Smooth muscle cell (in vitro differentiated cells): Measurements from ENCODE around the gene AADACL2. TPM values are rescaled to one million over a fixed set of nuclear protein-coding genes. Genes with fewer than 3 reads are reported as not detected.

Experiments
- DNase-seq: peaks from one replicate; lab custom pipeline; 2025; ENCODE audit not compliant: unreplicated experiment; lab: John Stamatoyannopoulos, UW
- H2AFZ ChIP-seq: fragments of 200-600 bp; sonication (generic); 2 replicates; pipeline ENCODE4 v1.6.0; 2016; ENCODE audit warnings: antibody characterized with exemption, low read depth, mild to moderate bottlenecking
- H3F3A ChIP-seq: fragments of 200-600 bp; sonication (generic); 2 replicates; pipeline ENCODE4 v1.6.0; 2017; ENCODE audit warnings: antibody characterized with exemption, low read depth
- H3K27ac ChIP-seq: fragments of 200-600 bp; sonication (generic); 2 replicates; pipeline ENCODE4 v1.5.1; 2016; ENCODE audit warnings: low read depth, mild to moderate bottlenecking
- H3K27me3 ChIP-seq: fragments of 200-600 bp; sonication (generic); 2 replicates; pipeline ENCODE4 v1.6.1; 2016; ENCODE audit warnings: low read depth, mild to moderate bottlenecking
- H3K36me3 ChIP-seq: fragments of 200-600 bp; sonication (generic); 2 replicates; pipeline ENCODE4 v1.5.1; 2016; ENCODE audit warnings: low read depth
- H3K4me1 ChIP-seq: fragments of 200-600 bp; sonication (generic); 2 replicates; pipeline ENCODE4 v1.5.1; 2016; ENCODE audit warnings: low read depth
- H3K4me2 ChIP-seq: fragments of 200-600 bp; sonication (generic); 2 replicates; pipeline ENCODE4 v1.6.0; 2016; ENCODE audit warnings: mild to moderate bottlenecking
- H3K4me3 ChIP-seq: fragments of 200-600 bp; sonication (generic); 2 replicates; pipeline ENCODE4 v1.5.1; 2016; ENCODE audit warnings: mild to moderate bottlenecking
- H3K79me2 ChIP-seq: fragments of 200-600 bp; sonication (generic); 2 replicates; pipeline ENCODE4 v1.6.0; 2016; ENCODE audit warnings: low read depth, mild to moderate bottlenecking
- H3K9ac ChIP-seq: fragments of 200-600 bp; sonication (generic); 2 replicates; pipeline ENCODE4 v1.6.0; 2016; ENCODE audit warnings: low read depth
- H3K9me3 ChIP-seq: fragments of 200-600 bp; sonication (generic); replicated peaks from 2 replicates; pipeline ENCODE4 v1.5.1; 2016; ENCODE audit warnings: low read depth
- H4K20me1 ChIP-seq: fragments of 200-600 bp; sonication (generic); 2 replicates; pipeline ENCODE4 v1.6.0; 2016; ENCODE audit warnings: low read depth
- CTCF ChIP-seq: fragments of 200-600 bp; sonication (generic); IDR thresholded peaks from 2 replicates; pipeline ENCODE4 v1.5.1; 2017; ENCODE audit warnings: borderline replicate concordance, mild to moderate bottlenecking, antibody characterized with exemption; ENCODE audit not compliant: insufficient read depth, poor library complexity, severe bottlenecking
- WGBS: methylation state at CpG from one replicate; pipeline ENCODE4 v1.1.7; 2016; ENCODE audit warnings: low lambda C conversion rate; 5-methylcytosine and 5-hydroxymethylcytosine counted together
- polyA plus RNA-seq: library from polyadenylated mRNA; unstranded; fragments of >200 nt; fragmentation: Nextera tagmentation; extraction: Ambion mirVana; gene quantifications from 2 replicates; pipeline ENCODE4 v1.2.1, GENCODE V29; 2016
- total RNA-seq: library from RNA; depleted of rRNA; stranded (reverse); fragments of >200 nt; gene quantifications from 2 replicates; pipeline ENCODE4 v1.2.3, GENCODE V29; 2014

Gene AADACL2
- total and polyA plus RNA-seq, 2 experiments from 2014 or later = not detected

- no peak overlapping the region for H2AFZ ChIP-seq
- no peak overlapping the region for H3K9ac ChIP-seq
- no peak overlapping the region for H3K27ac ChIP-seq
- H3F3A ChIP-seq = no peaks in the 10 kb centered on the region
- no peak overlapping the region for H3K4me3 ChIP-seq
- H3K4me2 ChIP-seq = no peak overlapping the region
- no peaks in the 10 kb centered on the region for H3K79me2 ChIP-seq
- H3K27me3 ChIP-seq = no peaks in the 10 kb centered on the region
- H3K36me3 ChIP-seq = no peaks in the 10 kb centered on the region
- no peaks in the 10 kb centered on the region for H3K4me1 ChIP-seq
- no peak for DNase-seq
- TF ChIP-seq CTCF = no peak
- 78% methylated on average over 4 of the region's 4 CpGs for WGBS
- H4K20me1 ChIP-seq = no peaks in the 10 kb centered on the region
- H3K9me3 ChIP-seq = no peaks in the 10 kb centered on the region
Observed at GRCh38 chr3:151775314-151776258, 41.9 kb downstream of the AADACL2 start.

- H3K79me2 ChIP-seq = no peaks in the 10 kb centered on the region
- H2AFZ ChIP-seq = no peak overlapping the region
- no peak overlapping the region for H3K4me2 ChIP-seq
- no peak for DNase-seq
- H3K4me3 ChIP-seq = no peak overlapping the region
- no peaks in the 10 kb centered on the region for H3K9me3 ChIP-seq
- H3F3A ChIP-seq = no peaks in the 10 kb centered on the region
- WGBS = 100% methylated on average over 1 of the region's 1 CpG
- H4K20me1 ChIP-seq = no peaks in the 10 kb centered on the region
- no peak overlapping the region for H3K9ac ChIP-seq
- no peak overlapping the region for H3K27ac ChIP-seq
- TF ChIP-seq CTCF = no peak
- no peaks in the 10 kb centered on the region for H3K36me3 ChIP-seq
- H3K4me1 ChIP-seq = no peaks in the 10 kb centered on the region
- no peaks in the 10 kb centered on the region for H3K27me3 ChIP-seq
Observed at GRCh38 chr3:151776259-151776740, 42.6 kb downstream of the AADACL2 start.

GRCh38 chr3:151777880-151778279 is 44.2 kb downstream of the AADACL2 start:
- no peak for TF ChIP-seq CTCF
- Histone ChIP-seq H3K4me2 (no peak overlapping the region), H3K79me2 (no peaks in the 10 kb centered on the region), H4K20me1 (no peaks in the 10 kb centered on the region), H3K4me3 (no peak overlapping the region), H3F3A (no peaks in the 10 kb centered on the region), H3K27me3 (no peaks in the 10 kb centered on the region), H3K36me3 (no peaks in the 10 kb centered on the region), H3K27ac (no peak overlapping the region), H3K4me1 (no peaks in the 10 kb centered on the region), H3K9ac (no peak overlapping the region), H2AFZ (no peak overlapping the region), H3K9me3 (no peaks in the 10 kb centered on the region)
- WGBS = 83% methylated on average over 2 of the region's 2 CpGs
- DNase-seq = no peak
